CD4-positive, alpha-beta T cell (primary cell): ENCODE data around the gene TEAD2. TPM values are rescaled to one million over a fixed set of nuclear protein-coding genes. Genes with fewer than 3 reads are reported as not detected.

Experiments used
- ATAC-seq: fragments of 200-7000 bp; cut with Tn5 transposase; one replicate; pipeline ENCODE4 v1.10.0; 2022; ENCODE audit warnings: mild to moderate bottlenecking; ENCODE audit not compliant: poor library complexity
- CTCF ChIA-PET: fragments of 350-600 bp; sonication (Branson Sonifier 250); formaldehyde crosslinking; loops from one replicate; lab custom pipeline; 2021; ENCODE audit warnings: antibody characterized with exemption, inconsistent platforms; lab: Charles Lee
- POLR2A ChIA-PET: fragments of 350-600 bp; sonication (Branson Sonifier 250); formaldehyde crosslinking; loops from one replicate; lab custom pipeline; 2021; ENCODE audit warnings: antibody characterized with exemption, inconsistent platforms; lab: Charles Lee
- DNase-seq, 14 experiments: peaks; one replicate each; pipeline ENCODE4 v3.0.0-alpha.2; 2013 to 2020; ENCODE audit warnings: mixed read lengths in 2 of 14
- H3K27ac ChIP-seq, 2 donors: one replicate each; pipeline versions ENCODE4 v1.5.1 to v1.7.0; 2013; ENCODE audit warnings: low read length in 2 of 2, low read depth in 1 of 2, mild to moderate bottlenecking in 1 of 2
- H3K27me3 ChIP-seq, 2 experiments: 1 replicate in 1 of 2; 2 replicates in 1 of 2; pipeline versions ENCODE4 v1.6.1 to v1.7.0; 2013; ENCODE audit warnings: low read length in 2 of 2, control low read depth in 1 of 2, mild to moderate bottlenecking in 1 of 2, moderate library complexity in 1 of 2; ENCODE audit not compliant: insufficient read depth in 2 of 2, control insufficient read depth in 1 of 2
- H3K36me3 ChIP-seq: one replicate; pipeline ENCODE4 v1.6.1; 2013; ENCODE audit warnings: low read length, control low read depth; ENCODE audit not compliant: insufficient read depth
- H3K4me1 ChIP-seq: one replicate; pipeline ENCODE4 v1.6.1; 2013; ENCODE audit warnings: low read length, control low read depth; ENCODE audit not compliant: insufficient read depth
- H3K4me3 ChIP-seq: one replicate; pipeline ENCODE4 v1.5.1; 2013; ENCODE audit warnings: mild to moderate bottlenecking, low read length, moderate library complexity
- H3K9me3 ChIP-seq, 2 experiments: 1 replicate in 1 of 2; 2 replicates in 1 of 2; pipeline versions ENCODE4 v1.6.1 to v1.7.0; 2013; ENCODE audit warnings: low read length in 2 of 2, mild to moderate bottlenecking in 2 of 2, control low read depth in 1 of 2, moderate library complexity in 1 of 2; ENCODE audit not compliant: control insufficient read depth in 1 of 2, insufficient read depth in 1 of 2
- H3K27ac Mint-ChIP-seq: one replicate; pipeline ENCODE4 v1.8.0; 2020; ENCODE audit warnings: mixed read lengths
- H3K27me3 Mint-ChIP-seq: one replicate; pipeline ENCODE4 v1.8.0; 2021; ENCODE audit warnings: mixed read lengths
- H3K36me3 Mint-ChIP-seq: one replicate; pipeline ENCODE4 v1.8.0; 2021; ENCODE audit warnings: low read depth, mixed read lengths
- H3K4me1 Mint-ChIP-seq: one replicate; pipeline ENCODE4 v1.8.0; 2021; ENCODE audit warnings: low read depth, mixed read lengths
- H3K4me3 Mint-ChIP-seq: one replicate; pipeline ENCODE4 v1.8.0; 2020; ENCODE audit warnings: mild to moderate bottlenecking, mixed read lengths
- H3K9me3 Mint-ChIP-seq: one replicate; pipeline ENCODE4 v1.8.0; 2020; ENCODE audit warnings: mixed read lengths
- intact Hi-C, 2 experiments: fragments of 100-400 bp; cut with DNase I in 1 of 2; cut with micrococcal nuclease in 1 of 2; formaldehyde crosslinking; loops; one replicate each; pipeline versions ENCODE4 v1.15.1 to v1.9.0; 2023 to 2025; cut with DNase I, micrococcal nuclease
- total RNA-seq, 174 experiments: library from RNA in 2 of 174; stranded (reverse) in 2 of 174; gene quantifications; one replicate each; pipeline ENCODE4 v1.2.3 and lab custom pipeline; 2021 to 2026
- TF ChIP-seq, protein P1 (sequence below): fragments of 200-600 bp; IDR thresholded peaks from one replicate; pipeline ENCODE4 v1.8.0; 2022; ENCODE audit warnings: antibody characterized with exemption, mild to moderate bottlenecking

The TEAD2 gene
- total RNA-seq, 2 experiments from 2014 or later = not detected

DNA sequence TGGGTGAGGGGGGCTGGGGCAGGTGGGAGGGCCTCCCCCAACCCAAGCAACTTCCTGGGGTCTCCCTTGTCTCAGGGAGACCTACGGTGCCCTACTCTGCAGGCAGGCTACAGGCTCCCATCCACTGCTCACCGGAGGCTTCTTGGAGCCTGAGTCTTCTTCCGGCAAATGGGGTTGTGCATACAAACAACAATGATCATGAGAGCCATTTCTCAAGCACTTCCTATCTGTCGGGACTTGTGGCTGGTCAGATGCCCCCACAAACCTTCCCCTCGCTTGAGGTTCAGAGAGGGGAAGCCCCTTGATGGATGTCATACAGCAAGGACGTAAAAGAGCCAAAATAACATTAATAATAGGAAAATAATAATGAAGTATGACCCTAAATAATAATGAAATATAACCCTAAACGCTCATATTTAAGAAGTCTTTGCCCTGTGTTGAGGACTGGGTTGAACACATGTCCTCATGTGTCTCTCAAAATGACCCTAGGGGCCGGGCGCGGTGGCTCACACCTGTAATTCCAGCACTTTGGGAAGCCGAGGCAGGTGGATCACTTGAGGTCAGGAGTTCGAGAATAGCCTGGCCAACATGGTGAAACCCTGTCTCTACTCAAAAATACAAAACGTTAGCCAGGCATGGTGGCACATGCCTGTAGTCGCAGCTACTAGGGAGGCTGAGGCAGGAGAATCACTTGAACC is 26.3 kb downstream of the TEAD2 start:
- Histone ChIP-seq H3K27me3 (no peaks in the 10 kb centered on the region), H3K9me3 (no peaks in the 10 kb centered on the region), H3K27ac (peak overlapping the region; percentile 45 to 87), H3K4me1 (peaks cover 85% of the 10 kb centered on the region), H3K36me3 (peaks cover 40% of the 10 kb centered on the region), H3K4me3 (peak overlapping the region; percentile 74)
- H3K36me3 Mint-ChIP-seq = peaks cover 72% of the 10 kb centered on the region
- CTCF ChIA-PET = interaction anchor here (0.8 to 1.9 kb wide), 3 partner anchors 8 to 140 kb away, joined by 3 to 8 read pairs (median 4); no protein-coding TSS in a partner anchor
- DNase-seq (peak in 2 of 14 experiments; percentile 53 to 63), ATAC-seq (peak; percentile 39)
- no peaks in the 10 kb centered on the region for H3K27me3 Mint-ChIP-seq
- TF ChIP-seq, protein P1, sequence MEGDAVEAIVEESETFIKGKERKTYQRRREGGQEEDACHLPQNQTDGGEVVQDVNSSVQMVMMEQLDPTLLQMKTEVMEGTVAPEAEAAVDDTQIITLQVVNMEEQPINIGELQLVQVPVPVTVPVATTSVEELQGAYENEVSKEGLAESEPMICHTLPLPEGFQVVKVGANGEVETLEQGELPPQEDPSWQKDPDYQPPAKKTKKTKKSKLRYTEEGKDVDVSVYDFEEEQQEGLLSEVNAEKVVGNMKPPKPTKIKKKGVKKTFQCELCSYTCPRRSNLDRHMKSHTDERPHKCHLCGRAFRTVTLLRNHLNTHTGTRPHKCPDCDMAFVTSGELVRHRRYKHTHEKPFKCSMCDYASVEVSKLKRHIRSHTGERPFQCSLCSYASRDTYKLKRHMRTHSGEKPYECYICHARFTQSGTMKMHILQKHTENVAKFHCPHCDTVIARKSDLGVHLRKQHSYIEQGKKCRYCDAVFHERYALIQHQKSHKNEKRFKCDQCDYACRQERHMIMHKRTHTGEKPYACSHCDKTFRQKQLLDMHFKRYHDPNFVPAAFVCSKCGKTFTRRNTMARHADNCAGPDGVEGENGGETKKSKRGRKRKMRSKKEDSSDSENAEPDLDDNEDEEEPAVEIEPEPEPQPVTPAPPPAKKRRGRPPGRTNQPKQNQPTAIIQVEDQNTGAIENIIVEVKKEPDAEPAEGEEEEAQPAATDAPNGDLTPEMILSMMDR = no peak
- intact Hi-C loops = no loop called here
- H3K4me1 Mint-ChIP-seq = peaks cover 86% of the 10 kb centered on the region
- H3K27ac Mint-ChIP-seq = peak overlapping the region; percentile 93
- POLR2A ChIA-PET = interaction anchor here (0.5 to 1.3 kb wide), 4 partner anchors 10 to 255 kb away, joined by 3 to 5 read pairs (median 4); partner anchors contain the start of genes PIH1D1 and PRR12
- H3K9me3 Mint-ChIP-seq = no peaks in the 10 kb centered on the region
- H3K4me3 Mint-ChIP-seq = peak overlapping the region; percentile 97

DNA sequence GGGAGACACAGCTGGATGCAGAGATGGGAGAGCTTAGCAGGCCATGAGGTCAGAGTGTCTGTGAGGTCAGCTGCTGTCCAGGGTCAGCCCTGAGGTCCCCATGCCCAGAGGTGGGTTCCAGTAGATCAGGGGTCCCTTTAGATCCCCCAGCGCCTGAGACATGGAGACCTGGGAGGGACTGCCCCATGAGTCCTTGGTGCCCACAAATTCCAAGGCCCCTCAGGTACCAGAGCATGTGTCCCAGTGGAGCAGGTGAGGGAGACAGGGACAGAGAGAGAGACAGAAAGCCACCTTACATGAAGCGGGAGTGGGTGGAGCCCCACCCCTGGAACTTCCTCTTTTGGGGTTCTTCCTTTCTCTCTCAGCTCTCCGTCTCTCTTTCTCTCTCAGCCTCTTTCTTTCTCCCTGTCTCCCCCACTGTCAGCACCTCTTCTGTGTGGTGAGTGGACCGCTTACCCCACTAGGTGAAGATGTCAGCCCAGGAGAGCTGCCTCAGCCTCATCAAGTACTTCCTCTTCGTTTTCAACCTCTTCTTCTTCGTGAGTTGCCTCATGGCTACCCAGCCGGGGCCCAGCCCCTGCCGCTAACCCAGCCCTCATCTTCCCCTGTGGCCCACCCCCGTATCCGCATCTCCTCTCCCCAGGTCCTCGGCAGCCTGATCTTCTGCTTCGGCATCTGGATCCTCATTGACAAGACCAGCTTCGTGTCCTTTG is 27.0 kb downstream of the TEAD2 start, which contains the start of gene CD37:
Gene CD37 (plus strand): TSS at position 336 of the 713 bp plus-strand sequence. CDS start 135 bp downstream, at position 471.
- H3K4me1 Mint-ChIP-seq = peaks cover 85% of the 10 kb centered on the region
- peak within 1 kb of the TSS; percentile 87 for H3K27ac ChIP-seq
- TF ChIP-seq, protein P1 = no peak
- ChIA-PET CTCF (interaction anchor here (0.8 to 1.0 kb wide), 2 partner anchors 108 to 141 kb away, joined by 3 to 4 read pairs; no protein-coding TSS in a partner anchor), POLR2A (interaction anchor here (0.5 to 1.3 kb wide), 4 partner anchors 9 to 255 kb away, joined by 3 to 5 read pairs (median 4); partner anchors contain the start of genes PIH1D1 and PRR12)
- H3K27me3 ChIP-seq = no peaks in the 10 kb centered on the region
- H3K4me3 Mint-ChIP-seq = peak within 1 kb of the TSS; percentile 97
- no peaks in the 10 kb centered on the region for H3K9me3 ChIP-seq
- peaks cover 41% of the 10 kb centered on the region for H3K36me3 ChIP-seq
- peak; percentile 33 to 73 (median 55) for DNase-seq
- H3K4me1 ChIP-seq = peaks cover 90% of the 10 kb centered on the region
- peak; percentile 71 for ATAC-seq
- intact Hi-C loops = no loop called here
- H3K9me3 Mint-ChIP-seq = no peaks in the 10 kb centered on the region
- H3K27ac Mint-ChIP-seq = peak within 1 kb of the TSS; percentile 93
- no peaks in the 10 kb centered on the region for H3K27me3 Mint-ChIP-seq
- H3K36me3 Mint-ChIP-seq = peaks cover 69% of the 10 kb centered on the region
- H3K4me3 ChIP-seq = peak within 1 kb of the TSS; percentile 74

DNA sequence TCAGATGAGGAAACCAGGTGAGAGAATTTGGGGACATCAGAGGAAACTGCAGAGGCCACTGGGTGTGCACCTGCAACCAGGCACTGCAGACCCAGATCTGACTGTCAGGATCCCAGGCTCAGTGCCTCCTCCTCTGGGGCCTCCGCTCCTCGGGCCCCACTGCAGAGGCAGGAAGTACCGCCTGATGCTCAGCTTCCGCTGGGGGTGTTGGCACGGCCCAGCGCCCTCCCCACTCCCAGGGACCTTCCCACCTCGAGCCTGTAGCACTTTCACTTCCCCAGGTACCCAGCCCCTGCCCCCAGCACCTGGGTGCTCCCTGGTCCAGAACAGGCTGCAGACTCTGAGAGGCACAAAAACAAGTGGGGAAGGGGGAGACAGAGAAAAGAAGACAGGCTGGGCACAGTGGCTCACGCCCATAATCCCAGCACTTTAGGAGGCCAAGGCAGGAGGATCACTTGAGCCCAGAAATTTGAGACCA is 28.4 kb downstream of the TEAD2 start:
- ChIA-PET POLR2A (interaction anchor here (0.7 to 1.6 kb wide), 6 partner anchors 11 to 1756 kb away, joined by 3 to 4 read pairs (median 3); no protein-coding TSS in a partner anchor), CTCF (no interaction called here)
- Mint-ChIP-seq H3K4me1 (peaks cover 83% of the 10 kb centered on the region), H3K36me3 (peaks cover 72% of the 10 kb centered on the region), H3K4me3 (peak overlapping the region; percentile 91), H3K27me3 (no peaks in the 10 kb centered on the region), H3K9me3 (no peaks in the 10 kb centered on the region), H3K27ac (peak overlapping the region; percentile 93)
- H3K4me1 ChIP-seq = peaks cover 78% of the 10 kb centered on the region
- intact Hi-C loops = loop anchor here in 1 of 2 experiments (5.0 kb wide), 1 partner anchor 108 kb away; the partner anchor contains the start of gene SLC17A7
- no peaks in the 10 kb centered on the region for H3K27me3 ChIP-seq
- ATAC-seq (peak; percentile 65), DNase-seq (peak; percentile 41 to 88 (median 73))
- no peaks in the 10 kb centered on the region for H3K9me3 ChIP-seq
- peak overlapping the region; percentile 74 for H3K4me3 ChIP-seq
- TF ChIP-seq, protein P1 = no peak
- peak overlapping the region; percentile 87 for H3K27ac ChIP-seq
- peaks cover 30% of the 10 kb centered on the region for H3K36me3 ChIP-seq
